Thymus (tissue), 11 donors: ENCODE measurements around the gene PLEKHG7. TPM values are rescaled to one million over a fixed set of nuclear protein-coding genes. Genes with fewer than 3 reads are reported as not detected.
"Not testable (repeated sequence)": the region's sequence is repeated elsewhere in the genome, so short reads cannot be mapped to it uniquely, and the experiment has no call there.

Experiments used
- DNase-seq, 9 donors: peaks; one replicate each; pipeline ENCODE4 v3.0.0-alpha.2; 2013; ENCODE audit warnings: low spot score in 9 of 9, low read depth in 6 of 9, missing footprints in 1 of 9
- H3K27ac ChIP-seq, 2 donors: one replicate each; pipeline ENCODE4 v1.5.1; 2013; ENCODE audit warnings: control low read depth in 1 of 2, low read depth in 1 of 2, low read length in 1 of 2, mild to moderate bottlenecking in 1 of 2, moderate library complexity in 1 of 2
- H3K27me3 ChIP-seq, 2 donors: one replicate each; pipeline ENCODE4 v1.5.1; 2013; ENCODE audit warnings: low read length in 1 of 2; ENCODE audit not compliant: control insufficient read depth in 2 of 2, insufficient read depth in 1 of 2
- H3K36me3 ChIP-seq, 2 donors: one replicate each; pipeline ENCODE4 v1.5.1; 2013; ENCODE audit warnings: low read length in 1 of 2, mild to moderate bottlenecking in 1 of 2, moderate library complexity in 1 of 2; ENCODE audit not compliant: control insufficient read depth in 2 of 2, insufficient read depth in 2 of 2
- H3K4me1 ChIP-seq, 2 donors: one replicate each; pipeline ENCODE4 v1.5.1; 2013; ENCODE audit warnings: low read length in 2 of 2; ENCODE audit not compliant: control insufficient read depth in 2 of 2, insufficient read depth in 2 of 2
- H3K4me3 ChIP-seq, 2 donors: one replicate each; pipeline ENCODE4 v1.5.1; 2013; ENCODE audit warnings: low read length in 2 of 2, control low read depth in 1 of 2, mild to moderate bottlenecking in 1 of 2
- H3K9me3 ChIP-seq, 2 donors: one replicate each; pipeline ENCODE4 v1.5.1; 2013; ENCODE audit warnings: low read length in 1 of 2, mild to moderate bottlenecking in 1 of 2; ENCODE audit not compliant: control insufficient read depth in 2 of 2, insufficient read depth in 1 of 2
- WGBS: extraction: QIAGEN DNeasy Blood & Tissue Kit; methylation state at CpG from one replicate; pipeline ENCODE4 v1.1.7; 2013; 5-methylcytosine and 5-hydroxymethylcytosine counted together
- polyA plus RNA-seq: library from polyadenylated mRNA; stranded (reverse); fragments of 200-250 nt; gene quantifications from one replicate; pipeline ENCODE4 v1.2.3, GENCODE V29; 2013
- total RNA-seq: library from RNA; stranded (reverse); fragments of 120-200 nt; gene quantifications from one replicate; pipeline ENCODE4 v1.2.4, GENCODE V29; 2013
- donor health status: healthy.

PLEKHG7 gene
- total and polyA plus RNA-seq, 2 donors = 0.14 to 0.73 TPM

DNA sequence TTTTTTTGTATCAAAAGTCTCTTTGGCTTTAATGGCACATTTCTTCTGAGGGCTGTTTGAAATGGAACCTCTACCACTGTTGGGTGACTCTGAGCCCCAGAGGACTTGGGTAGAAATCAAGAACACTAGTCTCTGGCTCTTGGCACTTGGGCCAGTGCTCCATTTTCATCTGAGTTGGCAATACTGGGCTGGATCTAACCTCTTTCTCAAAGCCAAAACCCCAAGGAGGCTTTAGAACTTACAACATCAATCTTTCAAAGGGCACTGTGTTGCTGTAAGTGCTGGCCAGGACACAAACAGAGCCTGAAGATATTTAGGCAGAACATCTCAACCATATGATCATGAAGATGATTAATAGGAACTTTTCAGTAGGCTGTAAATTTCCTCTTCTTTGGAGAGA is 34.0 kb upstream of the PLEKHG7 start:
- Histone ChIP-seq H3K4me1 (no peaks in the 10 kb centered on the region), H3K27me3 (no peaks in the 10 kb centered on the region), H3K27ac (no peak overlapping the region), H3K36me3 (no peaks in the 10 kb centered on the region), H3K9me3 (no peaks in the 10 kb centered on the region), H3K4me3 (no peak overlapping the region)
- DNase-seq = no peak

DNA sequence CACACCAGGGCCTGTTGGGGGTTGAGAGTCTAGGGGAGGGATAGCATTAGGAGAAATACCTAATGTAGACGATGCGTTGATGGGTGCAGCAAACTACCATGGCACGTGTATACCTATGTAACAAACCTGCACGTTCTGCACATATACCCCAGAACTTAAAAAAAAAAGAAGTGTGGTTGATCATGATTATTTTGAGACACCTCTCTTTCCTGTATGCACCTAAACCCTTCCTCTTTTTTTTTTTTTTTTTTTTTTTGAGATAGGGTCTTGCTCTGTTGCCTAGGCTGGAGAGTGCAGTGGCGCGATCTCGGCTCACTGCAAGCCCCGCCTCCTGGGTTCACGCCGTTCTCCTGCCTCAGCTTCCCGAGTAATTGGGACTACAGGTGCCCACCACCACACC is 31.3 kb upstream of the PLEKHG7 start:
- not testable (repeated sequence) for H3K9me3 ChIP-seq, H3K27ac ChIP-seq, DNase-seq, H3K4me1 ChIP-seq, H3K27me3 ChIP-seq, H3K4me3 ChIP-seq, H3K36me3 ChIP-seq
- WGBS = 95% methylated on average over 11 of the region's 11 CpGs

DNA sequence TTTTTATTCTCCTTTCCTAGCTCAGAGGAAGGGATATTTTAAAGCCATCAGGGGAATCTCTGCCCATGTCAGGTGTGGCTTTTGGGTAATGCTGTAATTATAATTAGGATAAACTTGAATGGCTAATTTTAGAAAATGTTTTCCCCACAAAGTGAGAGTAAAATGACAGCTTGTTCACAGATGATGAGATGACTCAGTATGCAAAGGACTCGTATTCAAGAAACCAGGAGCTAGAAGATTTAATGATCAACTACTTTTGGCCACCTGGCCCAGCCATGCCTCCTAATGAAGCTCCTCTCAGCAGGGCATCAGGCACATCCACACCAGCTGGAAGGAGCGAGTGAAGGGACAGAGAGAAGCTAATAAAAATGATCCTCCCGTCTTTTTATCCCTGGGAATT is 29.0 kb upstream of the PLEKHG7 start:
- no peaks in the 10 kb centered on the region for H3K27me3 ChIP-seq
- no peaks in the 10 kb centered on the region for H3K4me1 ChIP-seq
- 81% methylated on average over 3 of the region's 3 CpGs for WGBS
- no peak overlapping the region for H3K27ac ChIP-seq
- no peak for DNase-seq
- H3K9me3 ChIP-seq = no peaks in the 10 kb centered on the region
- no peaks in the 10 kb centered on the region for H3K36me3 ChIP-seq
- H3K4me3 ChIP-seq = no peak overlapping the region

DNA sequence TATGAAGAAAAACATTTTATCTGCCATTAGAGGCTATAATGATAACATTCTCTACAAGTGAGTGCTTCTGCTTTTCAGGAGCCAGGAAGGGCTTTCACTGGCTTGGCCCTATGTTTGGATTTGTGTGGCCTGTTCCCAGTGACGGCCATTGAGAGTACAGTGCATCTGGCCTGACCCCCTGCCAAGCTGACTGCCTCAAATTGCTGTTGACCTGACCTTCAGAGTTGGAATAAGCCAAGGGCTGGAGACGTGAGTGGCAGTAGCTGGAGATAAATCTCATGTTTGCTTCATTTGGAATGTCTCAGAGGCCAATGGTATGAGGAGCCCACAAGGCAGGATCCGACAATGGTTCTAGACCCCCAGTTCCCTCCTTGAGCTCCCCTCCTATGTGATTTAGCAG is 28.3 kb upstream of the PLEKHG7 start:
- no peak overlapping the region for H3K4me3 ChIP-seq
- DNase-seq = no peak
- 80% methylated on average over 3 of the region's 3 CpGs for whole genome bisulfite sequencing

DNA sequence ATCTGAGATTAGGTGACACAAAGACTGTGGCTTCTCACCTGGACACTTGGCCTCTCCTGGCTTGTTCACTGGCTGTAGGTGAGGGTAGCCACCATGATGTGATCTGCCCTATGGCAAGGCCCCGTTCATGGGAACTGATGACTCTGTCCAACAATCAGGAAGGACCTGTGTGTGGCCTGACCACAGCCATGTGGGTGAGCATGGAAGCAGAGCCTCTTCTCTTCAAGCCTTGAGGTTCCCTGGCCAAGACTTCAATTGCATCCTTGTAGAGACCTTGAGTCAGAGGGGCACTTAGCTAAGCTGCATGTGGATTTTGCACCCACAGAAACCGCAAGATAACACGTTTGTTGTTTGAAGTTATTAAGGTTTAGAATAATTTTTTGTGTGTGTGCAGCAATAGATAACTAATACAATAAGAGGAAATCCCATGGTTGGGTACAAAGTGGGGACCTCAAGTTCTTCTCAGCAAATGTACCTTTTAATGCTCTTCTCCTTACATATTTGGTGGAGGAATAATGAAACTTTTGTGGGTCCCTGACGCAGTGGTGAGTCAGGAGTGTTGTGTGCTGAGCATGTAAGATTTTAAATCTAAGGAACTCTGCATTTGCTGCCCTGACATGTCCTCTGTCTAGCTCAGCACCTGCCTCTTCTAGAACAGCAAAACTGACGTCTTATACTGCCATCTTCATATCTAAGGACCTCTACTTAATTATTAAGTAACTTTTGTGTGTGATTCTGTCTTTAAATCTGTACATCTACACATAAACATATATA is 27.5 kb upstream of the PLEKHG7 start:
- no peaks in the 10 kb centered on the region for H3K4me1 ChIP-seq
- 89% methylated on average over 5 of the region's 5 CpGs for WGBS
- H3K27me3 ChIP-seq = no peaks in the 10 kb centered on the region
- no peak overlapping the region for H3K4me3 ChIP-seq
- no peaks in the 10 kb centered on the region for H3K9me3 ChIP-seq
- no peak overlapping the region for H3K27ac ChIP-seq
- no peaks in the 10 kb centered on the region for H3K36me3 ChIP-seq
- no peak for DNase-seq

More for the DNA sequence above, 28.3 kb upstream of the PLEKHG7 start:
- Histone ChIP-seq H3K9me3 (no peaks in the 10 kb centered on the region), H3K36me3 (no peaks in the 10 kb centered on the region), H3K27ac (no peak overlapping the region), H3K27me3 (no peaks in the 10 kb centered on the region), H3K4me1 (no peaks in the 10 kb centered on the region)

DNA sequence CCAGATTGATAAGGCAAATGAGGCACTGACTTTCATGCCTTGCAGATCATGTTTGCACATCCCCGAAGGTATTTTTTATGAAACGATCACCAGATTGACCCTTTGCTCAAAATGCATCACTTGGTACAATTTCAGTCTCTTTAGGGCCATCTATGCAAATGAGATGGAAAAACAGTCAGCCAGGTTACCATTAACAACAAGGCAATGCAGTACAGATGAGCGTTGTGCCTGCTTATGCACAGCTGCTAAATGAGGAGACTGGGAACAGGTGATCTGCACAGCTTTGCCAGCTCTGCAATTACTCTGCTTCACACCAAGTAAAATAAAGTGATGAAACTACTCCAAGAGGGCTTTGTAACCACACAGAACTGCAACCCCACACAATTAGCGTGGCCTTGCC is 26.1 kb upstream of the PLEKHG7 start:
- 95% methylated on average over 4 of the region's 4 CpGs for WGBS
- Histone ChIP-seq H3K27ac (no peak overlapping the region), H3K27me3 (no peaks in the 10 kb centered on the region), H3K36me3 (no peaks in the 10 kb centered on the region), H3K4me3 (no peak overlapping the region), H3K9me3 (no peaks in the 10 kb centered on the region), H3K4me1 (no peaks in the 10 kb centered on the region)
- no peak for DNase-seq

DNA sequence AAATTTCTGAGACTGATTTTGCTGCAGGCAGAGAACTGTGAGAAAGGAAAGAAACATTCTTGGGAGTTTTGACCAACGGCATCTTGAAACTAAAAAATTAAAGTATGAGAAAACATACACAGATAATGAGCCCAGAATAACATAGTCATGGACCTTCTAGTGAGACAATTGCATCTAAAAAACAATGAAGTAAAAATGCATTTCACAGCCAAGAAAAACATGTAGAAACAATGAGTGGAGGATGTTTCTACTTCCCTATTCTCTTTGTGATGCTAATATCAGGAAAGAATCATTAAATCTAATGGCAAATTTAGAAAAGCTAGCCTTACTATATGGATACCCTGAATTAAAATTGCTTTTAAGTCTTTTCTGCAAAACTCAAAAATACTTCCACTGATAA is 12.2 kb upstream of the PLEKHG7 start:
- Histone ChIP-seq H3K9me3 (no peaks in the 10 kb centered on the region), H3K27ac (no peak overlapping the region), H3K4me3 (no peak overlapping the region), H3K4me1 (no peaks in the 10 kb centered on the region), H3K36me3 (no peaks in the 10 kb centered on the region), H3K27me3 (no peaks in the 10 kb centered on the region)
- DNase-seq = no peak
- WGBS = 94% methylated on average over 1 of the region's 1 CpG

DNA sequence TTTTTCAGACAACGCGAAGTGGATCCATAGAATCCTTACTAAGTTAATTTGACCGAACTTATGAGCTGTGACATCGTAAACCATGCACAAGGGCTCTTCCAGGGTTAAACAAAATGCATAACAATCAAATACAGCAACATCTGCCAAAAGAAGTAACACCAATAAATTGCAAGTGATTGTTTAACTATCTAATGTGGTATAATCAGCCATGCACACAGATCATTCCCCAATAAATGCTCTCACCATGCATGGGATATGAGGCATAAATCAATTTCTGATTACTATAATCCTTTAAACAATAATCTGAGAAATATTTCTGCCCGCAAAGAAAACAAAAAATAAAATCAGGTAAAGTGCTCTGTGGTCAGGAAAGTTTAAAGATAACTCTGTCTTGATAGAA is 7.7 kb upstream of the PLEKHG7 start:
- H3K4me3 ChIP-seq = no peak overlapping the region
- peaks cover 0 to 3% of the 10 kb centered on the region in 2 donors for H3K9me3 ChIP-seq
- H3K27ac ChIP-seq = no peak overlapping the region
- no peaks in the 10 kb centered on the region for H3K27me3 ChIP-seq
- WGBS = 98% methylated on average over 5 of the region's 5 CpGs
- DNase-seq = no peak
- no peaks in the 10 kb centered on the region for H3K36me3 ChIP-seq
- no peaks in the 10 kb centered on the region for H3K4me1 ChIP-seq

DNA sequence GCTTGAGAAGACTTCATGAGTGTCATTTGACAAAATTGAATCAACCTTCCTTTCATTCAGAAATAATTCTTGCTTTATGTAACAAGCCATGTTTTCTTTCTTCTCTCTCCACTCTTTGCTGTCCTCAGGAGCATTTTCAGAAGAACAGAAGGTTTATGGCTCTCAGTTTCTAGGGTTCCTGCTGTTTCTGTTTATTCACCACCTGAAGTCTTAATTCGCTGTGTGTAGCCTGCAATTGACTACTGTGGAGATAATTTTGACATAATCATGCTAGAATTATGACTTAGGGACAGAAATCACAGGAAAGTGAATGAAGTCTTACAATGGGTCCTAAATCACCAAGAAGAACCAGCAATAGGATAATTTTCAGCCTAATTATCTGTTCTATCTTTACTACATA is 7.2 kb upstream of the PLEKHG7 start:
- Histone ChIP-seq H3K4me3 (no peak overlapping the region), H3K27ac (no peak overlapping the region), H3K36me3 (no peaks in the 10 kb centered on the region), H3K27me3 (no peaks in the 10 kb centered on the region), H3K9me3 (peaks cover 0 to 3% of the 10 kb centered on the region in 2 donors), H3K4me1 (no peaks in the 10 kb centered on the region)
- DNase-seq = no peak
- 88% methylated on average over 1 of the region's 1 CpG for WGBS
